GM21367 (cell line): ENCODE data around the gene DAB1.

Source experiments
- ATAC-seq: cut with Tn5 transposase; IDR thresholded peaks from one replicate; pipeline ENCODE4 v1.9.1; 2021; ENCODE audit not compliant: unreplicated experiment

The DAB1 gene

DNA sequence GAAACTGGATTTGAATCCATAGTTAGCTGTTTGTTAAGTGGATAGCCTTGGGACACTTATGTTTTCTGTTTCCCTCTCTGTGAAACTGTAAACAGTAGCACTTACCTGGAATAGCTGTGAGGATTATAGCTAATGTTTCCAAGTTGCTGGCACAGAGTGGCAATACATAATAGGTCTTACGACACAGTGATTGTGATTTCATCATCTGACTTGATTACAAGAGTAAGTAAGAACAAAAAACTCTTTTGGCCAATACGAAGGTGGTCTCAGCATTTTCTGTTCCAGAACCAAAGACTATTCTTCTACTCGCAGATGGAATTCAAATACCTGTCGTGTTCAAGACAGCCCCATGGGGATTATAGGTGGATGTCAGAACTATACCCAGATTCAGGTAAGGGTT is 460.2 kb downstream of the DAB1 start:
- ATAC-seq, result no peak

DNA sequence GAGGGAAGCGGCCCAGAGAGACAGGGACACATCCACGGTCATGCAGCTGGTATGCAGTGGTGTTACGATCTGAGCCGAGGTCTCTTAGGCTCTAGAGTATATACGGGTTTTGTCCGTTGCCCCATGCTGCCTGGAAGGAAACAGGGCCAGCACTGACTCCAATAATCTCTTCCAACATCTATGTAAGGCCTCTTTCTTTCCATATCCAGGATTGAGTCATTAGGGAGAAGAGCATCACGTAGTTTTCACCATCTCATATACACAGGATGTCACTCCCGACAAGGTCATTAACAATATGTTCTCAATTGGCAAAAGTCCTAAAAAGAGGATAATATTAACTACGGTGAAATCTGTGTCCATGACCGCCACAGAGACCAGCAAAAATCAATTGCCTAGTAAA is 462.4 kb downstream of the DAB1 start:
- ATAC-seq, result no peak

DNA sequence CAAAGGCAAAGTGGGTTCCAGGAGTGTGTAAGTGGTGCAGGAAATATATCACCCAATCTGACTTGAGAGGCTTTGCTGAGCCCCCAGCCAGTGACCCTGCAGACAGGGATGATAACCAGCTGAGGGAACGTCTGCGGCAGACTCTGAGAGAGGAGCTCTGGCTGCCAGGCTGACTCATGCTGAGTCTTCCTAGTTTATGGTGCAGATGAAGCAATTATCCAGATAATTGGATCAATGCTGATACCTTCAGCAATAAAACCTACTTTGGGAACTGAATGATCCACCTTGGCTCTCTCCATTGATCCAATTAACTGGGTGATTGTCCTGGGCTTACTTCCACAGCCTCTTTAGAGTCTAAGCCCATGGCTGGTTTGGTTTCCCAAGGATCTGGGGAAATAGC is 465.3 kb downstream of the DAB1 start:
- ATAC-seq, result no peak

DNA sequence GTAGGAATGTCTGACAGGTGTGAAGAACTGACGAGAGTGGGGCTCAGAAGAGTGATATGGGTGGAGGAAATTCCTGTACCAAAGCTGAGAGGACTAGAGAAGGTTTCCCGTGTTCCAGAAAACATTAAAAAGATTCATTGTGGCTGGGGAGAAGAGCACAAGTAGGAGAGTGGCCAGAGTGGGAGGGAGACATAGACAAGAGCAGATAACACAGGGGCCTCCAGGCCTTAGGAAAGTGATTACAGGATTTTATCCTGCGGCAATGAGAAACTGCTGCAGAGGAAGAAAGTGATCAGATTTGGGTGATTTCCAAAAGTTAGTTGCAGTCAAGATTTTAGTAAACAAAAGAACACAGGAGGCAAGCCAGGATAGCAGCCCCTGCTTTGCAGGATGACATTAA is 465.9 kb downstream of the DAB1 start:
- ATAC-seq, result no peak

DNA sequence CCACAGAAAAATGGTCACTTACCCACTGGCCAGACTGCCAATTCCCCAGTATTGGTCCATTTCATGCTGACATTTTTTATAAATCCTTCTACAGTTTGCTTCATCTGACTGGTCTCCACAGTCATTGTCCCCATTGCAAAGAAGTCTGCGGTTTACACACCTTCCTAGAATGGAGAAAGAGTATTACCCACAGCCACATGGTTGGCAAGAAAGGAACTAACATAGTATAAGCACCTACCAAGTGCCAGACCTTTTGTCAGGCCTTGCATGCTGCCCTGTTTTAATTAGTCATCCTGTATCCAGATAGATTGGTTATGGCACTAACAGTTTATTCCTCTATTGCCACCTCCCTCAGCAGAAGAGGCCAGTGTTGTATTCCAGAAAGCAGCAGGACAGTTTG is 469.2 kb downstream of the DAB1 start:
- no peak for ATAC-seq

DNA sequence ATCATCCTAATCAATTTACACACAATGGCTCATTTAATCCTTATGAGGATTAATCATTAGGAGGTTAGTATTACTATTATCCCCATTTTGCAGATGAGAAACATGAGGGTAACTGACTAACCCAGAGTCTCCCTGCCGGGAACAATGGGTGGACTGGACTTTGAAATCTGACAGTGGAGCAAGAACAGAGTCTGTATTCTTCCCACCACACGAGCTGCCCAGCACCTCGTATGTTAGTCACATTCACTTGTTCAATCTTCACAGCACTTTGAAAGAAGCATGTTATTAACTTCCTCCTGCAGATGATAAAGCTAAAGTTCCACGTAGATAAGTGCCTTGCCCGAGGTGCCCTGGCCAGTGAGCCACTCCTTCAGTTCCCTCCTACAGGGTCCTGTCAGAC is 470.5 kb downstream of the DAB1 start:
- ATAC-seq, result no peak

DNA sequence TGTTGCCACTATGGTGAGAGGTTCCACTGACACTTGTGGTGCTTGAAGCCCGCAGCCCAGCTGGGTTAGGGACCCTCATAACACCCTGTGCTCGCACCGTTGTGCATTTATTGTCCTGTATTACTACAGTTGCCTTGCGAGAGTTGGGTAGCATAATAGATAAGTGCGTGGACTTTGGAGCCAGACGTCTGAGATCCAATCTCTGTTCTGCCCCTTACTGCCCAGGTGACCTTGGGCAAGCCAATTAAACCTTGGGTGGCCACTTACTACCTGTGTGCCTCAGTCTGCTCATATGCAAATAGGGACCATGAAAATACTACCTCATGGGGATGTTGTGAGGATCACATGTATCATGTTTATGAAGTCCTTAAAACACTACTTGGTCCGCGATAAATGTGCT is 471.4 kb downstream of the DAB1 start:
- ATAC-seq, result no peak

DNA sequence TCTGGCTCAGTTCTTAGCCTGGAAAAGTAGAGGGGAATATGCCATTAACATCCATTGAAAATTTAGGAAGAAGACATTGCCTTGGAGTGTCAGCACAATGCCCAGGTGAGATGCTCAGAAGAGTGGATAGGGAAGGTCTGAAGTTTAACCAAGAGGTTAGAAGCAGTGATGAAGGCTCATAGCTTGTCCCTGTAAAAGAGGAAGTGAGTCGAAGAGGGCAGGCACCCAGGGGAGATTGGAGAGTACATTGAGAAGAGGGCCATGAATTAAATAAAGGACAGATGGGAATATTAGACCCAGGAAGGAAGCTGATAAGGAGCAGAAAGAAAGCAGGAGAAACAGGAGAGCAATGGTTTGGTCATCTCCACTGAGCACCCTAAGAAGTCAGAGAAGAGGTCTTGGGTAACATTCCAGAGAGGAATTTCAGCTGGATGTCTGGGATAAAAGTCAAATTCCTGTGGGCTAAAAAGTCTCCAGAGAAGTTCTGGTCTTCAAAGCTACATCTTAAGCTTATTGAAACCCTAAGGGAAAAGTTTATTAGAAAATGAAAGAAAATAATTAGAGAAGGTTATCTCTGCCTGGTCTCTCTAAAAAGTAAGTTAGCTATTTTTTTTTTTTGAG is 475.3 kb downstream of the DAB1 start:
- no peak for ATAC-seq
